H1 (cell line): ENCODE data around the gene PDE4B. TPM values are rescaled to one million over a fixed set of nuclear protein-coding genes. Genes with fewer than 3 reads are reported as not detected.

Experiments used
- CTCF ChIA-PET: fragments of 300-600 bp; sonication (Branson Sonifier 250); formaldehyde crosslinking; loops from one replicate; lab custom pipeline; 2021; ENCODE audit not compliant: partially characterized antibody; lab: Charles Lee
- POLR2A ChIA-PET: fragments of 300-600 bp; sonication (Branson Sonifier 250); formaldehyde crosslinking; loops from one replicate; lab custom pipeline; 2021; ENCODE audit warnings: inconsistent platforms; ENCODE audit not compliant: partially characterized antibody; lab: Charles Lee
- DNase-seq, 2 experiments: peaks; one replicate each; pipeline versions ENCODE4 v3.0.0 to v3.0.0-alpha.2; 2010 to 2022; ENCODE audit warnings: low spot score in 2 of 2, low read depth in 1 of 2, mixed read lengths in 1 of 2
- FAIRE-seq: peaks from 2 replicates; lab custom pipeline; 2011; peaks lifted over from hg19 to GRCh38; lab: Jason Lieb, UNC
- H2AFZ ChIP-seq: 2 replicates; pipeline ENCODE4 v1.8.1; 2012; ENCODE audit warnings: low read length, inconsistent platforms
- H2AK5ac ChIP-seq: 2 replicates; pipeline ENCODE4 v1.6.1; 2013; ENCODE audit warnings: low read depth, low read length
- H2BK120ac ChIP-seq: replicated peaks from 2 replicates; pipeline ENCODE3; 2013; ENCODE audit warnings: low read depth, low read length, inconsistent platforms
- H2BK12ac ChIP-seq: 2 replicates; pipeline ENCODE4 v1.6.1; 2013; ENCODE audit warnings: low read depth, low read length
- H2BK15ac ChIP-seq: 2 replicates; pipeline ENCODE4 v1.6.1; 2013; ENCODE audit warnings: low read length
- H2BK20ac ChIP-seq: 2 replicates; pipeline ENCODE4 v1.6.1; 2013; ENCODE audit warnings: low read length
- H2BK5ac ChIP-seq: 2 replicates; pipeline ENCODE4 v1.6.1; 2013; ENCODE audit warnings: low read depth, low read length
- H3K14ac ChIP-seq: 2 replicates; pipeline ENCODE4 v1.6.1; 2013; ENCODE audit warnings: inconsistent platforms; ENCODE audit not compliant: insufficient read length
- H3K18ac ChIP-seq: 2 replicates; pipeline ENCODE4 v1.6.1; 2013; ENCODE audit warnings: low read length; ENCODE audit errors: extremely low read depth
- H3K23ac ChIP-seq: 2 replicates; pipeline ENCODE4 v1.6.1; 2013; ENCODE audit warnings: inconsistent platforms; ENCODE audit not compliant: insufficient read length
- H3K23me2 ChIP-seq: 2 replicates; pipeline ENCODE4 v1.6.1; 2013; ENCODE audit warnings: low read depth, low read length
- H3K27ac ChIP-seq: 2 replicates; pipeline ENCODE4 v1.6.1; 2011; ENCODE audit warnings: low read depth, low read length, inconsistent platforms
- H3K27me3 ChIP-seq, 4 experiments: replicated peaks in 1 of 4; 1 replicate in 1 of 4; 2 replicates in 3 of 4; pipeline versions ENCODE4 v1.6.1 to v1.8.1; 2011 to 2013; ENCODE audit warnings: low read length in 3 of 4, mild to moderate bottlenecking in 3 of 4, inconsistent platforms in 2 of 4, mixed read lengths in 2 of 4, moderate library complexity in 1 of 4; ENCODE audit not compliant: control insufficient read depth in 3 of 4, insufficient read depth in 3 of 4; ENCODE audit errors: extremely low read depth in 1 of 4
- H3K36me3 ChIP-seq, 4 experiments: 2 replicates each; pipeline versions ENCODE4 v1.6.1 to v1.8.1; 2011 to 2013; ENCODE audit warnings: mild to moderate bottlenecking in 4 of 4, low read length in 3 of 4, moderate library complexity in 2 of 4, control low read depth in 1 of 4, inconsistent platforms in 1 of 4; ENCODE audit not compliant: insufficient read depth in 4 of 4, control insufficient read depth in 2 of 4
- H3K4ac ChIP-seq: replicated peaks from 2 replicates; pipeline ENCODE3; 2013; ENCODE audit warnings: low read length, low read depth, mixed read lengths, inconsistent platforms; ENCODE audit not compliant: insufficient read length
- H3K4me1 ChIP-seq, 4 experiments: replicated peaks in 1 of 4; 1 replicate in 1 of 4; 2 replicates in 3 of 4; pipeline versions ENCODE4 v1.6.1 to v1.8.1; 2011 to 2013; ENCODE audit warnings: low read length in 3 of 4, inconsistent platforms in 2 of 4, mixed read lengths in 1 of 4; ENCODE audit not compliant: insufficient read depth in 4 of 4, control insufficient read depth in 3 of 4
- H3K4me2 ChIP-seq, 2 experiments: 2 replicates each; pipeline versions ENCODE4 v1.6.1 to v1.8.1; 2011 to 2013; ENCODE audit warnings: low read depth in 2 of 2, low read length in 2 of 2, control low read depth in 1 of 2, inconsistent platforms in 1 of 2, mild to moderate bottlenecking in 1 of 2; ENCODE audit not compliant: insufficient read depth in 1 of 2
- H3K4me3 ChIP-seq, 4 experiments: fragments of 200-600, 300-600 bp in 1 of 4; sonication (generic), shearing (Covaris generic), sonication (Bioruptor Twin) in 1 of 4; 2 replicates each; pipeline versions ENCODE4 v1.5.1 to v1.8.1; 2011 to 2016; ENCODE audit warnings: low read length in 4 of 4, low read depth in 3 of 4, control low read depth in 2 of 4, inconsistent platforms in 2 of 4, mild to moderate bottlenecking in 2 of 4, mixed read lengths in 1 of 4, moderate library complexity in 1 of 4; ENCODE audit not compliant: insufficient read depth in 2 of 4; ENCODE audit errors: extremely low read depth in 1 of 4
- H3K56ac ChIP-seq: replicated peaks from 2 replicates; pipeline ENCODE3; 2013; ENCODE audit warnings: low read depth, mild to moderate bottlenecking, mixed read lengths, low read length, inconsistent platforms; ENCODE audit not compliant: insufficient read length
- H3K79me1 ChIP-seq: 2 replicates; pipeline ENCODE4 v1.6.1; 2013; ENCODE audit warnings: low read depth, low read length, control low read depth
- H3K79me2 ChIP-seq, 2 experiments: 2 replicates each; pipeline versions ENCODE4 v1.6.1 to v1.8.1; 2012 to 2013; ENCODE audit warnings: low read length in 2 of 2, mild to moderate bottlenecking in 2 of 2, inconsistent platforms in 1 of 2; ENCODE audit not compliant: insufficient read depth in 2 of 2, control insufficient read depth in 1 of 2
- H3K9ac ChIP-seq, 4 experiments: replicated peaks in 1 of 4; 1 replicate in 1 of 4; 2 replicates in 3 of 4; pipeline versions ENCODE4 v1.6.1 to v1.8.1; 2011 to 2013; ENCODE audit warnings: low read depth in 3 of 4, low read length in 3 of 4, control low read depth in 2 of 4, mild to moderate bottlenecking in 2 of 4, moderate library complexity in 2 of 4, inconsistent platforms in 1 of 4; ENCODE audit errors: extremely low read depth in 1 of 4
- H3K9me3 ChIP-seq, 2 experiments: 2 replicates each; pipeline versions ENCODE4 v1.6.1 to v1.8.1; 2012 to 2013; ENCODE audit warnings: mild to moderate bottlenecking in 2 of 2, moderate library complexity in 2 of 2, control low read depth in 1 of 2, inconsistent platforms in 1 of 2, low read depth in 1 of 2, low read length in 1 of 2, mixed read lengths in 1 of 2; ENCODE audit not compliant: insufficient read depth in 2 of 2
- H4K20me1 ChIP-seq, 2 experiments: replicated peaks in 1 of 2; 2 replicates each; pipeline versions ENCODE3 to v1.8.1; 2011 to 2013; ENCODE audit warnings: inconsistent platforms in 2 of 2, low read length in 2 of 2, mild to moderate bottlenecking in 1 of 2; ENCODE audit not compliant: insufficient read depth in 2 of 2, control insufficient read depth in 1 of 2
- H4K5ac ChIP-seq: 2 replicates; pipeline ENCODE4 v1.6.1; 2013; ENCODE audit warnings: low read length, low read depth, mixed read lengths, inconsistent platforms; ENCODE audit not compliant: insufficient read length
- H4K8ac ChIP-seq: 2 replicates; pipeline ENCODE4 v1.8.0; 2013; ENCODE audit warnings: mild to moderate bottlenecking, moderate library complexity, low read length, inconsistent platforms; ENCODE audit not compliant: insufficient read depth; ENCODE audit errors: extremely low read depth
- H4K91ac ChIP-seq: replicated peaks from 2 replicates; pipeline ENCODE3; 2013; ENCODE audit warnings: low read length, mixed read lengths, inconsistent platforms; ENCODE audit not compliant: insufficient read length
- ASH2L ChIP-seq: fragments of 200-600, 300-600 bp; sonication (generic); IDR thresholded peaks from one replicate; pipeline ENCODE4 v1.7.1; 2017; ENCODE audit warnings: low read length
- MAX ChIP-seq: IDR thresholded peaks from 2 replicates; pipeline ENCODE4 v1.6.1; 2012; ENCODE audit warnings: inconsistent platforms
- NANOG ChIP-seq: IDR thresholded peaks from 2 replicates; pipeline ENCODE4 v1.6.1; 2011; ENCODE audit warnings: low read length, low read depth, mild to moderate bottlenecking, inconsistent platforms; ENCODE audit not compliant: insufficient read depth, poor library complexity, severe bottlenecking
- WGBS, 2 experiments: shearing (Covaris generic) in 1 of 2; methylation state at CpG; one replicate each; pipeline versions ENCODE4 v1.1.6 to v1.1.7; 2013 to 2015; ENCODE audit warnings: low lambda C conversion rate in 2 of 2, mixed read lengths in 2 of 2, inconsistent platforms in 1 of 2, low coverage in 1 of 2, missing lambda C conversion rate in 1 of 2; ENCODE audit not compliant: insufficient replicate concordance in 2 of 2, insufficient coverage in 1 of 2, insufficient read length in 1 of 2; ENCODE audit errors: extremely low coverage in 1 of 2, missing lambda C conversion rate in 1 of 2; 5-methylcytosine and 5-hydroxymethylcytosine counted together
- polyA plus RNA-seq, 7 experiments: library from polyadenylated mRNA; depleted of rRNA in 3 of 7; stranded (reverse) in 5 of 7; unstranded in 2 of 7; fragments of >200 nt in 5 of 7; fragments of 200-250 nt in 2 of 7; gene quantifications; 1 replicate in 5 of 7; 2 replicates in 1 of 7; 4 replicates in 1 of 7; pipeline versions ENCODE4 v1.2.1 to v1.2.3, GENCODE V29; 2011 to 2013; ENCODE audit warnings: missing spikeins in 2 of 7, mixed read lengths in 2 of 7
- total RNA-seq: library from RNA; stranded (reverse); fragmentation: NEBNext Ultra II Directional; extraction: Animal tissue kit (Norgen Biotek cat#: 25700); gene quantifications from 2 replicates; pipeline ENCODE4 v1.2.1, GENCODE V29; 2021

PDE4B gene
- total and polyA plus RNA-seq, 2 of the 8 experiments (the other 6 are each of a cell fraction or from before 2014, with no cell fraction given), result 5.0 to 15.1 TPM

GRCh38 chr1:65953170-65953569 is 160.5 kb downstream of the PDE4B start:
- CTCF ChIA-PET, result interaction anchor here (0.7 to 1.6 kb wide), 6 partner anchors 235 to 493 kb away, joined by 3 to 10 read pairs (median 6); no protein-coding TSS in a partner anchor
- H3K4me3 ChIP-seq, result no peak overlapping the region
- no peak overlapping the region for H3K23ac ChIP-seq
- H3K27ac ChIP-seq, result no peak overlapping the region
- H3K79me2 ChIP-seq, result no peaks in the 10 kb centered on the region
- no peak overlapping the region for H2BK12ac ChIP-seq
- no peak for DNase-seq
- H3K23me2 ChIP-seq, result no peaks in the 10 kb centered on the region
- no peaks in the 10 kb centered on the region for H3K4me1 ChIP-seq
- H2AK5ac ChIP-seq, result no peak overlapping the region
- H3K4ac ChIP-seq, result no peak overlapping the region
- no peak overlapping the region for H3K18ac ChIP-seq
- FAIRE-seq, result no peak
- 100% methylated on average over 1 of the region's 1 CpG; no CpG with 5 or more reads in 1 of the 2 experiments for WGBS, 2 experiments
- no peaks in the 10 kb centered on the region for H3K27me3 ChIP-seq
- no peak overlapping the region for H3K9ac ChIP-seq
- no peak overlapping the region for H2AFZ ChIP-seq
- H2BK5ac ChIP-seq, result no peak overlapping the region
- H3K79me1 ChIP-seq, result no peaks in the 10 kb centered on the region
- no peak overlapping the region for H4K5ac ChIP-seq
- no peaks in the 10 kb centered on the region for H4K20me1 ChIP-seq
- no peak overlapping the region for H3K4me2 ChIP-seq
- no peak for TF ChIP-seq MAX
- no peak for TF ChIP-seq NANOG
- TF ChIP-seq ASH2L, result no peak
- no peak overlapping the region for H2BK15ac ChIP-seq
- no peaks in the 10 kb centered on the region for H3K9me3 ChIP-seq
- POLR2A ChIA-PET, result no interaction called here
- H4K91ac ChIP-seq, result no peak overlapping the region
- H2BK120ac ChIP-seq, result no peak overlapping the region
- no peaks in the 10 kb centered on the region for H3K36me3 ChIP-seq
- H3K56ac ChIP-seq, result no peak overlapping the region
- no peak overlapping the region for H3K14ac ChIP-seq
- no peak overlapping the region for H4K8ac ChIP-seq
- H2BK20ac ChIP-seq, result no peak overlapping the region
